ENCODE data around the gene OGFOD3.

Gene OGFOD3

GRCh38 chr17:82446649-82447048 is 28.3 kb upstream of the OGFOD3 start:
- no peak for DNase-seq (ENCODE audit: low read depth in 2 of 2)

DNA sequence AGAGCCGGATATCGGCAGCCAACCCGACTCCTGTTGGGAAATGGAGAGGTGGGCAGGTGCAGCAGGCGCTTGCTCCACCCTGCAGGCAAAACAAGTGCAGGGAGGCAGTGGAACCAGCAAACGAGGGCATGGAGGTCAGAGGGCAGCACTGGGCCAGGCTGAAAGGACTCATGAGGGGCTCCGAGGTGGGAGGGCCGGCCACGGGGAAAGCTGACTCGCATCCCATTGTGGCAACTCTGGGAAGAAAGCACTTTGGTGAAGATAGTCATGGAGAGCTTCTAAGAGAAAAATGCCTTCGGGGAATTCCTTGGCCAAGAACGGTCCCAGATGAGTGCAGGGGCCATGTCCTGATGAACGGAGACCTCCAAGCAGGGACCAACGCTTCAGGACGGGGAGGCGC is 27.7 kb upstream of the OGFOD3 start:
- no peak for DNase-seq (ENCODE audit: low read depth in 2 of 2)

DNA sequence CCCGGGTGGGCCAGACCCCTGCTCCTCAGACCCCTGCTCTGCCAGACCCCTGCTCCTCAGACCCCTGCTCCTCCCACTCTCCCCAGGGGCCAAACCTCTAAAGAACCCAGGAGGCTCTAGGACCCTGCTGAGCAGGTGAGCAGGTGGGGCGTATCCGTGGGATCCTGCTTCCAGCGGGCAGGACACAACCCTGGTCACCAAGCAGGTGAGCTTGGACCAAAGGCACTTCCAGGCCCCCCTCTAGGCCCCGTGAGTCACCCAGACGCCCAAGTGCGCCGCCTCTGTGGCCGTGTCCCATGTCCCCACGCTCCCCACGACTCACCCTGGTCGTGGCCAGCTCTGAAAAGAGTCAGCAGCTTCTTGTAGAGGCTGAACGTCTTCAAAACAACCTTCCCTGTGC is 27.2 kb upstream of the OGFOD3 start:
- no peak for DNase-seq (ENCODE audit: low read depth in 2 of 2)

GRCh38 chr17:82444941-82445521 is 26.6 kb upstream of the OGFOD3 start:
- no peak for DNase-seq (ENCODE audit: low read depth in 2 of 2)

DNA sequence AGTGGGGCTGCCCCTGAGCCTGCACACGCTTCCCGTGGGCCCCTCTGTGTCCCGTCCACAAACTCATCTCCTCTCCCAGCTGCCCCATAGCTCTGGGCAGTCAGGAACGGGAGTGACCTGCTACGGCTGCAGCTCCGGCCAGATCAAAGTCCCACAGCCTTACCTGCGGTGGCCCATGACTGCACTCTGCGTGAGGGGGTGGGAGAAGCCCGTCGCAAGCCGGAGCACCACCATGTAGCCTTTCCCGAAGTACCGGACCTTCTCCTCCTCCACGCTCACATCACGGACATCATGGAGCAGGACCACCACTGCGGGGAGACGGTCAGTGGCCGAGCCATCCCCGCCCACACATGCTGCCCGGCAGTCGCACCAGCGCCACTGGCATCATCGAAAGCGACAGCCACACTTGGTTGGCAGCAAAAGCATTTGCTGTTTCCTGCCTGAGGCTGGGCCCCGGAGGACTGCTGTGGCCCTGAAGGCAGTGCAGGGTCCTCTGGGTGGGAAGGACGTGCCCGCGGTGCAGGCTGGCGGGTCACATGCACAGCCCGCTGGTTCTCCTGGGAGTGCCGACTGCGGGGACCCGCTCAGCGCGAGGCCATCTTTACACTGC is 26.0 kb upstream of the OGFOD3 start:
- DNase-seq (ENCODE audit: low read depth in 2 of 2): no peak

DNA sequence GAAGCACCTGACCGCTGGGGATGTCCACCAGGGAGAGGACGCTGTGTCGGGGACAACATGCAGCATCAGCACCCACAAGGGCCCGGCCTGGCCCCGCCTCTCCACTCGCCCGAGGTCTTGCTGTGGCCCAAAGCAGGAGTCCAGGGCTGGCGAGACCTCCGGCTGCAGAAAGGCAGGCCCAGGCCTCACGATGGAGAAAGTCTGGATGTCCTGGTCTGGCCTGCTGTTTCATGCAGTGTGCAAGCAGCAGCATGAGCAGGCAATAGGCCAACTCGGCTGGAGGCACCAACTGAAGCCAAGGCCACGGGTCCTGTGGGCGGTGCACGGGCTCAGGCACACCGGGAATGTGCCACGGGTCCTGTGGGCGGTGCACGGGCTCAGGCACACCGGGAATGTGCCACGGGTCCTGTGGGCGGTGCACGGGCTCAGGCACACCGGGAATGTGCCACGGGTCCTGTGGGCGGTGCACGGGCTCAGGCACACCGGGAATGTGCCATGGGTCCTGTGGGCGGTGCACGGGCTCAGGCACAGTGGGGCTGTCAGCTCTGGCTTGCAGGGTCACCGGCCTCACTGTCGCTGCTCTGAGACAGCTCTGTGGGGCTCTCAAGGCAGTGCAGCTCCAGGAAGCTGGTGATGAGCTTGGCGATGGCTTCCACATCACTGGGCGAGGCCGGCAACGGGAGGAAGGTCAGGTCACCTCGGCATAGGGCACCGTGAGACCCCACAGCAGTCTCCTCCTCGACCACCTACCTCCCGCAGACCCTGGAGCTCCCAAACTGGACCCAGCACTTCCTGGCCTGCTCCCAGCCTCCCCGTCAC is 25.3 kb upstream of the OGFOD3 start:
- no peak for DNase-seq (ENCODE audit: low read depth in 2 of 2)

- no peak for DNase-seq (ENCODE audit: low read depth in 2 of 2)
Observed at GRCh38 chr17:82442643-82443464, 24.5 kb upstream of the OGFOD3 start.

- DNase-seq (ENCODE audit: low read depth in 2 of 2): no peak
Observed at GRCh38 chr17:82441691-82442487, 23.5 kb upstream of the OGFOD3 start.

GRCh38 chr17:82440991-82441627 is 22.7 kb upstream of the OGFOD3 start:
- no peak for DNase-seq (ENCODE audit: low read depth in 2 of 2)

DNA sequence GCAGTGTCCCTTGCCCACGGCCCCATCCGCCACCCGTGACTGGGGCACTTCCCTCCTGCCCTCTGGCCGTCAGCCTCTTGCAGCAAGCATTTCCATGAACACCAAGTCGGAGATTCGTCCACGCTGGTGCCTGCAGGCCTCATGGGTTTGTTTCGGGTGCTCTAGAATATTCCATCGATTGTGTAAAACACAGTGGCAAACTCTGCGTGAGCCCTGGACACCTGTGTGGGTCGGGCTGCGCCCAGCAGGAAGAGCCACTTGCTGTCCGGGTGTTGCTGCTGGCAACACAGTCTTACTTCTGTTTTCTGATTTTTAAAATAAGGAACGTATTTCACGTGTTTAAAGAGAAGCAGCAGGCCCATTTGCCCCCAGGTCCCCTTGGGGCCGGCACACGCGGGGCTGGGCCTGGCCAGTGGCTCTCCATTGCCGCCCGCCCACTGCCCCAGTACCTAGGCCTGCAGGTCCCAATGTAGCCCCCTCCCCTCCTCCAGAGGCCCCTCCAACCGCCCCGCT is 22.1 kb upstream of the OGFOD3 start:
- DNase-seq (ENCODE audit: low read depth in 2 of 2): no peak

GRCh38 chr17:82439829-82440365 is 21.5 kb upstream of the OGFOD3 start:
- DNase-seq (ENCODE audit: low read depth in 2 of 2): no peak

DNA sequence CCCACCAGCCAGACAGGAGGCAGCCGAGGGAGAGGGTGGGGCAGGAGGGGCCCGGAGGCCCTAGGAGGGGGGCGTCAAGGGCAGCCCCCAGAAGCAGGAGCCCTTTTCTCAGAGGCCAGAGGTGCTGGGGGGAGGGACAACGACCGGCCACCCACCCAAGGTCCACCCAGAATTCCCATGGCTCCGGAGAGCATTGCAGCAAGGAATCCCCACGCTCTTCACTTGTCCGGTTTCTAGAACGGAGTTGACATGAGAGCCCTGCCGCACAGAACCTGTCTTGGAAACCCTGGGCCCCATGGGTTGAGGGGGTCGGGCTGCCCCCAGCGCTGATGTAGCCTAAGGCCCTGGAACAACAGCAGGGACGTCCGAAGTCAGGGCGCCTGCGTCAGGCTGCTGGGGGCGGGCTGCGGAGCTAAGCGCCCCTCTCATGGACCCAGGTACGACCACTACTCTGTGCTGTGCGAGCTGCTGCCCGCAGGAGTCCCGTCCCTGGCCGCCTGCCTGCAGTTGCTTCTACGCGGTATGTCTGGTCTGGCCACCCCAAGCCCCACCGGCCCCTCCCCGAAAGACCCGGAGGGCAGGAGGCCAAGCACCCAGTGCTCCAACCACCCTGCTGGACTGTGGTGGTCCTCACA is 20.9 kb upstream of the OGFOD3 start:
- no peak for DNase-seq (ENCODE audit: low read depth in 2 of 2)

GRCh38 chr17:82438401-82439193 is 20.2 kb upstream of the OGFOD3 start:
- no peak for DNase-seq (ENCODE audit: low read depth in 2 of 2)

DNA sequence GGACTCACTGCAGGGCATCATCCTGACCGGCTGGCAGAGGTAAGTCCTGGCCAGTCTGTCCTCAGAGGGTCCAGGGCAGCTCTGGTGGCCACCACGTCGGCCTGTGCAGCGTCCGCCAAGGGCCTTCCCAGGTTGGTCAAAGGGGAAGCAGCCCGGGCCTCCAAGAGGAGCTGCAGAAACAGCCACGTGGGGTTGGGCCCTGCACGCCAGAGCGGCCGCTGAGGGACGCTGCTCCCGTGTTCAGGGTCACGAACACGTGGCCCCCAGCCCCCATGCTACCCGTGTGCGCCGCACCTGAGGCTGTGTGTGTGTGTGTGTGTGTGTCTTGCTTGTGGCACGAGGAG is 18.9 kb upstream of the OGFOD3 start:
- DNase-seq (ENCODE audit: low read depth in 2 of 2): no peak

DNA sequence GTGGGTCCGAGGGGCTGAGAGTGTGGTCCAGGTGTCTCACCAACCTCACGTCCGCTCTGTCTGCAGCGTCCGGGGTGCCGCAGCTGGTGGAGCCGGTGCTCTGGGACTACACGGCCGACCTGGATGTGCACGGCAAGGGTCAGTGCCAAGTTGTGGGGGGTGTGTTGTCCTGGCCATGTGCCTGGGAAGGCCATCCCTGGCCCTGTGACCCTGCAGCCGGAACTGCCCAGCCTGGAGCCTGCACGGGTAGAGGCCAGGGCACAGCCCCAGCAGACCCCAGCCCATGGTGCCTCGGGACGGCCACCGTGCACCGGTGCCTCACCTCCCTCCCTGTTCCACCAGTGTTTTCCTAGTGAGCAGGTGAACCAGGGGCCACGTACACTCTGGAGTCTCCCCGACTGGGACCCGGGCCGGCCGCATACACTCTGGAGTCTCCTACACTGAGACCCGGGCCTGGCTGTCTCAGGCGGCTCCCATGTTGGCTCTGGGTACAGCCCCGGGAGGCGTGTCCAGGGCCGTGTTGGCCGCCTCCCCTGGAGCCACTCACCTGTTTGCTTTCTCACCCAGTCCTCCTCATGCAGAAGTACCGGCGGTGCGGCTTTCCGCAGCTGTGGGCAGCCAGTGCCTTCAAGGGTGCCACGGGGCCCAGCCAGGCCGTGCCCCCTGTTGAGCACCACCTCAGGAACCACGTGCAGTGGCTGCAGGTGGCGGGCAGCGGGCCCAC is 18.4 kb upstream of the OGFOD3 start:
- no peak for DNase-seq (ENCODE audit: low read depth in 2 of 2)

DNA sequence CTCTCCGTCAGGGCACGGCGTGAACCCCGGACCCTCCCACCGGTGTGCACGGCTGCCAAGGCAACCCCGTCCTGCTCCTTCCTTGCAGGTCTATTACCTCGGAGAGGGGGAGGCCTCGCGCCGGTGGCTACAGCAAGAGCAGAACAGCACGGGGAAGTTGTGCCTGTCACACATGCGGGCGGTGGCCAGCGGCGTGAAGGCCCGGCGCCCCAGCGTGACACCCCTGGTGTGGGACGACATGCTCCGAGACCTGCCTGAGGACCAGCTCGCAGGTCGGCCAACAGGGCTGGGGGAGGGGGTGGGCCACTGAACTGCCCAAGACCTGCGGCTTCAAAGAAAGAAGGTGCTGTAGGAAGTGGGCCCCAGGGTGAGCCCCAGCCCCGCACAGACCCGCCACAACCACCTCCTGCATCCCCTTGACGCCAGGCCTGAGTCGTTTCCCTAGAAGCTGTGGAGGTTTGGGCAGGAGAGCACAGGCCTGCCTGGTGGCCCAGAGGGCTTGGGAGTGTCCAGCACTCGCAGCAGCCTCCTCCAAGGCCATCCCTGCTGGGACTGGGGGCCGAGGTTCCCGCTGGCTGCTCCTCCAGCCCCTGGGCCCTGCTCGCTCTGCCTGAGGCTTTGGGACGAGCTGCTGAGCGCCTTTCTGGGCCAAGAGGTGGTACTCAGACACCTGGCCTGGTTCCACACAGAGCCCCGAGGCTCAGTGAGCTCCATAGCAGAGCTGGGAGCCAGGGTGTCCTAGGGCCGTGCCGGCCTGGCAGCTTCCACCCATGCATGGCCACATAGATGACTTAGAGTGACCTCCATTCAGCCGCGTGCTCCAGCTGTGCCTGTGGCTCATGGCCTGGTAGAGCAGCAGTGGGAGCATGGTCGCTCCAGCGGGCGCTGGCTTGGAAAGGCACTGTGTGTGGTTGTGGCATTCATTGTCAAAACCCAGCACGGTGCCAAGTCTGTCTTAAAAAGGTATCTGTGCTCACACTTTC is 17.5 kb upstream of the OGFOD3 start:
- no peak for DNase-seq (ENCODE audit: low read depth in 2 of 2)

DNA sequence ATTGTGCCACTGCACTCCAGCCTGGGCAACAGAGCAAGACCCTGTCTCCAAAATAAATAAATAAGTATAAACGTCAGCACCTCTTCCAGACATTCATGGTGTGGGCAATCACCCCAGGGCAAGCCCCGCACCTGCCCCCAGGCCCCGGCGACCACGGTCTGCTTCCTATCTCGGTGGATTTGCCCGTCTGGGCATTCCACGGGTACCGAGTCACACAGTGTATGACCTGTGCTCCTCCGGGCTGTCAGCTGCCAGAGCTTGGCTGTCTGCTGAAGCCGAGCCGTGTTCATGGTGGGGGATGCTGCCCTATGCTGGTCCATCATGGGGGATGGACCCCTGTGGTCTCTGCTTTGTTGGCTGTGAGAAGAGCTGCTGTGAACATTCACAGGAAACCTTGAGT is 16.7 kb upstream of the OGFOD3 start:
- no peak for DNase-seq (ENCODE audit: low read depth in 2 of 2)

GRCh38 chr17:82434216-82434565 is 15.8 kb upstream of the OGFOD3 start:
- no peak for DNase-seq (ENCODE audit: low read depth in 2 of 2)
